CD14-positive monocyte (primary cell): ENCODE results near the gene KRT17. TPM values are rescaled to one million over a fixed set of nuclear protein-coding genes. Genes with fewer than 3 reads are reported as not detected.
"Not testable (repeated sequence)": the region's sequence is repeated elsewhere in the genome, so short reads cannot be mapped to it uniquely, and the experiment has no call there.

Experiments used
- DNase-seq, 3 donors: peaks; one replicate each; pipeline ENCODE4 v3.0.0-alpha.2; 2011 to 2022
- H2AFZ ChIP-seq: 2 replicates; pipeline ENCODE4 v1.6.0; 2012; ENCODE audit warnings: mild to moderate bottlenecking, low read depth, low read length, inconsistent platforms; ENCODE audit not compliant: insufficient read depth, poor library complexity, severe bottlenecking
- H3K27ac ChIP-seq, 2 donors: 1 replicate in 1 of 2; 2 replicates in 1 of 2; pipeline ENCODE4 v1.5.1; 2012 to 2013; ENCODE audit warnings: low read length in 2 of 2, control low read depth in 1 of 2, inconsistent platforms in 1 of 2, low read depth in 1 of 2, mild to moderate bottlenecking in 1 of 2
- H3K27me3 ChIP-seq, 2 donors: one replicate each; pipeline versions ENCODE4 v1.6.0 to v1.6.1; 2011 to 2013; ENCODE audit warnings: low read length in 2 of 2; ENCODE audit not compliant: control insufficient read depth in 2 of 2, insufficient read depth in 2 of 2
- H3K36me3 ChIP-seq, 2 donors: replicated peaks in 1 of 2; 1 replicate in 1 of 2; 2 replicates in 1 of 2; pipeline versions ENCODE4 v1.5.1 to v1.6.1; 2012 to 2013; ENCODE audit warnings: low read length in 2 of 2, control low read depth in 1 of 2, inconsistent platforms in 1 of 2, mild to moderate bottlenecking in 1 of 2; ENCODE audit not compliant: insufficient read depth in 2 of 2, control insufficient read depth in 1 of 2
- H3K4me1 ChIP-seq, 2 donors: 1 replicate in 1 of 2; 2 replicates in 1 of 2; pipeline versions ENCODE4 v1.5.1 to v1.6.1; 2012 to 2013; ENCODE audit warnings: low read length in 2 of 2, control low read depth in 1 of 2, inconsistent platforms in 1 of 2, mild to moderate bottlenecking in 1 of 2, moderate library complexity in 1 of 2; ENCODE audit not compliant: insufficient read depth in 2 of 2, control insufficient read depth in 1 of 2
- H3K4me2 ChIP-seq: replicated peaks from 2 replicates; pipeline ENCODE3; 2012; ENCODE audit warnings: low read length, moderate library complexity, mild to moderate bottlenecking; ENCODE audit not compliant: poor library complexity, severe bottlenecking; ENCODE audit errors: extremely low read depth
- H3K4me3 ChIP-seq, 3 experiments: fragments of 200-600 bp in 1 of 3; sonication (generic) in 1 of 3; replicated peaks in 1 of 3; 1 replicate in 2 of 3; 2 replicates in 1 of 3; pipeline ENCODE4 v1.5.1; 2011 to 2013; ENCODE audit warnings: low read length in 3 of 3, mild to moderate bottlenecking in 3 of 3, control low read depth in 2 of 3, low read depth in 2 of 3, inconsistent platforms in 1 of 3, moderate library complexity in 1 of 3
- H3K79me2 ChIP-seq: 2 replicates; pipeline ENCODE4 v1.6.0; 2012; ENCODE audit warnings: mild to moderate bottlenecking, control low read depth, inconsistent platforms, low read length, moderate library complexity; ENCODE audit not compliant: insufficient read depth
- H3K9ac ChIP-seq: 2 replicates; pipeline ENCODE4 v1.6.0; 2017; ENCODE audit warnings: low read length, mild to moderate bottlenecking; ENCODE audit not compliant: insufficient read depth, poor library complexity, severe bottlenecking
- H3K9me3 ChIP-seq, 2 donors: replicated peaks in 1 of 2; 1 replicate in 1 of 2; 2 replicates in 1 of 2; pipeline versions ENCODE4 v1.5.1 to v1.6.1; 2012 to 2013; ENCODE audit warnings: low read length in 2 of 2, control low read depth in 1 of 2; ENCODE audit not compliant: control insufficient read depth in 1 of 2, insufficient read depth in 1 of 2
- H4K20me1 ChIP-seq: 2 replicates; pipeline ENCODE4 v1.6.0; 2012; ENCODE audit warnings: mild to moderate bottlenecking, low read length, control low read depth, moderate library complexity; ENCODE audit not compliant: insufficient read depth
- H3K27ac Mint-ChIP-seq, 7 donors: one replicate each; pipeline ENCODE4 v1.8.0; 2020; ENCODE audit warnings: mild to moderate bottlenecking in 7 of 7, mixed read lengths in 7 of 7, moderate library complexity in 6 of 7, inconsistent platforms in 2 of 7
- H3K27me3 Mint-ChIP-seq, 3 donors: one replicate each; pipeline ENCODE4 v1.8.0; 2021 to 2022; ENCODE audit warnings: low read depth in 3 of 3, mild to moderate bottlenecking in 3 of 3, mixed read lengths in 3 of 3, moderate library complexity in 3 of 3, inconsistent platforms in 1 of 3
- H3K36me3 Mint-ChIP-seq, 2 donors: one replicate each; pipeline ENCODE4 v1.8.0; 2020; ENCODE audit warnings: mixed read lengths in 2 of 2, inconsistent platforms in 1 of 2, mild to moderate bottlenecking in 1 of 2
- H3K4me1 Mint-ChIP-seq: one replicate; pipeline ENCODE4 v1.8.0; 2020; ENCODE audit warnings: mild to moderate bottlenecking, mixed read lengths
- H3K4me3 Mint-ChIP-seq, 2 donors: one replicate each; pipeline ENCODE4 v1.8.0; 2020; ENCODE audit warnings: mild to moderate bottlenecking in 2 of 2, mixed read lengths in 2 of 2, moderate library complexity in 1 of 2
- H3K9me3 Mint-ChIP-seq, 7 donors: one replicate each; pipeline ENCODE4 v1.8.0; 2020 to 2022; ENCODE audit warnings: mixed read lengths in 7 of 7, mild to moderate bottlenecking in 6 of 7, moderate library complexity in 6 of 7, inconsistent platforms in 2 of 7
- CTCF ChIP-seq: fragments of 200-600 bp; IDR thresholded peaks from one replicate; pipeline ENCODE4 v1.8.0; 2022; ENCODE audit warnings: antibody characterized with exemption, mild to moderate bottlenecking
- WGBS: methylation state at CpG from one replicate; pipeline ENCODE4 v1.1.5; 2013; ENCODE audit warnings: missing lambda C conversion rate; ENCODE audit not compliant: insufficient coverage; 5-methylcytosine and 5-hydroxymethylcytosine counted together
- intact Hi-C, 2 donors: fragments of 100-400 bp; cut with micrococcal nuclease; formaldehyde crosslinking; loops; one replicate each; pipeline versions ENCODE4 v1.15.0 to v1.15.1; 2023
- polyA plus RNA-seq, 3 donors: library from polyadenylated mRNA; depleted of rRNA in 1 of 3; unstranded in 2 of 3; stranded (reverse) in 1 of 3; fragments of 300-500 nt in 2 of 3; fragments of >200 nt in 1 of 3; fragmentation: Illumina TruSeq in 2 of 3; gene quantifications; 1 replicate in 2 of 3; 2 replicates in 1 of 3; pipeline ENCODE4 v1.2.3, GENCODE V29; 2012 to 2021

The KRT17 gene
- polyA plus RNA-seq, 3 donors: 0.49 TPM; not detected in 2

GRCh38 chr17:41647038-41647813 is 22.9 kb upstream of the KRT17 start:
- H3K4me1 ChIP-seq: peaks cover 32 to 36% of the 10 kb centered on the region in 2 donors
- Mint-ChIP-seq H3K36me3 (no peaks in the 10 kb centered on the region), H3K27ac (no peak overlapping the region), H3K9me3 (no peaks in the 10 kb centered on the region), H3K27me3 (peaks cover 2 to 7% (median 6%) of the 10 kb centered on the region in 3 donors), H3K4me1 (peaks cover 26% of the 10 kb centered on the region), H3K4me3 (no peak overlapping the region)
- intact Hi-C loops: loop anchor here (5.0 kb wide), 2 partner anchors 100 to 845 kb away; no protein-coding TSS in a partner anchor
- DNase-seq: no peak
- no peaks in the 10 kb centered on the region for H4K20me1 ChIP-seq
- no peaks in the 10 kb centered on the region for H3K9me3 ChIP-seq
- H3K79me2 ChIP-seq: no peaks in the 10 kb centered on the region
- H3K36me3 ChIP-seq: no peaks in the 10 kb centered on the region
- H3K9ac ChIP-seq: no peak overlapping the region
- no peak overlapping the region for H3K4me3 ChIP-seq
- H3K27me3 ChIP-seq: no peaks in the 10 kb centered on the region
- H3K4me2 ChIP-seq: no peak overlapping the region
- 80% methylated on average over 13 of the region's 15 CpGs for WGBS
- no peak overlapping the region for H3K27ac ChIP-seq
- H2AFZ ChIP-seq: peak overlapping the region; percentile 86
- no peak for TF ChIP-seq CTCF

GRCh38 chr17:41642252-41643156 is 18.1 kb upstream of the KRT17 start:
- WGBS: 95% methylated on average over 11 of the region's 13 CpGs
- H3K4me1 ChIP-seq: peaks cover 22 to 26% of the 10 kb centered on the region in 2 donors
- no peak for DNase-seq
- no peaks in the 10 kb centered on the region for H3K9me3 ChIP-seq
- intact Hi-C loops: no loop called here
- no peak overlapping the region for H3K4me3 Mint-ChIP-seq
- TF ChIP-seq CTCF: no peak
- H3K4me3 ChIP-seq: no peak overlapping the region
- no peaks in the 10 kb centered on the region for H3K36me3 ChIP-seq
- H3K4me2 ChIP-seq: no peak overlapping the region
- peaks cover 0 to 4% (median 0%) of the 10 kb centered on the region in 3 donors for H3K27me3 Mint-ChIP-seq
- H3K27me3 ChIP-seq: no peaks in the 10 kb centered on the region
- no peak overlapping the region for H2AFZ ChIP-seq
- H3K9ac ChIP-seq: no peak overlapping the region
- no peak overlapping the region for H3K27ac Mint-ChIP-seq
- peaks cover 23% of the 10 kb centered on the region for H3K4me1 Mint-ChIP-seq
- H3K9me3 Mint-ChIP-seq: no peaks in the 10 kb centered on the region
- no peaks in the 10 kb centered on the region for H3K79me2 ChIP-seq
- H4K20me1 ChIP-seq: no peaks in the 10 kb centered on the region
- H3K27ac ChIP-seq: no peak overlapping the region
- H3K36me3 Mint-ChIP-seq: no peaks in the 10 kb centered on the region

GRCh38 chr17:41640596-41640995 is 16.2 kb upstream of the KRT17 start:
- H3K79me2 ChIP-seq, H3K9me3 ChIP-seq, H2AFZ ChIP-seq, H3K36me3 Mint-ChIP-seq, H3K9ac ChIP-seq, H3K27ac ChIP-seq, H3K4me3 Mint-ChIP-seq, intact Hi-C loops, H3K27me3 Mint-ChIP-seq, H3K27me3 ChIP-seq, H3K4me3 ChIP-seq, H3K36me3 ChIP-seq, DNase-seq, H3K9me3 Mint-ChIP-seq, H3K4me2 ChIP-seq, H3K27ac Mint-ChIP-seq, H4K20me1 ChIP-seq: not testable (repeated sequence)
- H3K4me1 Mint-ChIP-seq: peaks cover 17% of the 10 kb centered on the region
- H3K4me1 ChIP-seq: peaks cover 15 to 18% of the 10 kb centered on the region in 2 donors
- 100% methylated on average over 2 of the region's 5 CpGs for WGBS
